HCEC 1CT (cell line): ENCODE measurements around the gene SLC26A8.

ENCODE experiments used
- DNase-seq: peaks from one replicate; pipeline ENCODE4 v3.0.0-alpha.2; 2017

SLC26A8 gene, protein sequence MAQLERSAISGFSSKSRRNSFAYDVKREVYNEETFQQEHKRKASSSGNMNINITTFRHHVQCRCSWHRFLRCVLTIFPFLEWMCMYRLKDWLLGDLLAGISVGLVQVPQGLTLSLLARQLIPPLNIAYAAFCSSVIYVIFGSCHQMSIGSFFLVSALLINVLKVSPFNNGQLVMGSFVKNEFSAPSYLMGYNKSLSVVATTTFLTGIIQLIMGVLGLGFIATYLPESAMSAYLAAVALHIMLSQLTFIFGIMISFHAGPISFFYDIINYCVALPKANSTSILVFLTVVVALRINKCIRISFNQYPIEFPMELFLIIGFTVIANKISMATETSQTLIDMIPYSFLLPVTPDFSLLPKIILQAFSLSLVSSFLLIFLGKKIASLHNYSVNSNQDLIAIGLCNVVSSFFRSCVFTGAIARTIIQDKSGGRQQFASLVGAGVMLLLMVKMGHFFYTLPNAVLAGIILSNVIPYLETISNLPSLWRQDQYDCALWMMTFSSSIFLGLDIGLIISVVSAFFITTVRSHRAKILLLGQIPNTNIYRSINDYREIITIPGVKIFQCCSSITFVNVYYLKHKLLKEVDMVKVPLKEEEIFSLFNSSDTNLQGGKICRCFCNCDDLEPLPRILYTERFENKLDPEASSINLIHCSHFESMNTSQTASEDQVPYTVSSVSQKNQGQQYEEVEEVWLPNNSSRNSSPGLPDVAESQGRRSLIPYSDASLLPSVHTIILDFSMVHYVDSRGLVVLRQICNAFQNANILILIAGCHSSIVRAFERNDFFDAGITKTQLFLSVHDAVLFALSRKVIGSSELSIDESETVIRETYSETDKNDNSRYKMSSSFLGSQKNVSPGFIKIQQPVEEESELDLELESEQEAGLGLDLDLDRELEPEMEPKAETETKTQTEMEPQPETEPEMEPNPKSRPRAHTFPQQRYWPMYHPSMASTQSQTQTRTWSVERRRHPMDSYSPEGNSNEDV

GRCh38 chr6:36023996-36024795 lies at the start of gene SLC26A8:
Gene SLC26A8 (minus strand): TSS chr6:36024641. CDS start chr6:36019707, 4,934 bp downstream.
- DNase-seq, result no peak

DNA sequence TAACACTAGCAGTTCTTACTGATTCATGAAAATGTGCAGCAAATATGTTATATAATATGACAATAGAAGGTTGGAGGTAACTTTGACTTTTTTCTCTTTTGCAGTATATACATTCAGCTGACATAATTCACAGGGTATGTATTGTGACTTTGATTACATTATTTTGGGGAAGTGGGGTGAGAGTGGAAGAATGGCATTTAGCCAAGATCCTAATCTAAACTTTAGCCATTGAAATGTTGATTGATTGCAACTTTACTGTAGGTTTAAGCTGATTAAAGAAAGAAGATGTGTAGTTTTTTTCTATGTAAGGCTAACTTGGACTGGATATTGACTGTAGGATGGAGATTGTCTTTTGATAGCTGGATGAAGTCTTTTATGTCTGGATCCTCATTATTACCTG lies 49.1 kb upstream of the SLC26A8 start:
- no peak for DNase-seq

- DNase-seq, result no peak
Observed at GRCh38 chr6:36072681-36073080, 48.2 kb upstream of the SLC26A8 start.

GRCh38 chr6:36071714-36072113 lies 47.3 kb upstream of the SLC26A8 start:
- DNase-seq, result no peak

DNA sequence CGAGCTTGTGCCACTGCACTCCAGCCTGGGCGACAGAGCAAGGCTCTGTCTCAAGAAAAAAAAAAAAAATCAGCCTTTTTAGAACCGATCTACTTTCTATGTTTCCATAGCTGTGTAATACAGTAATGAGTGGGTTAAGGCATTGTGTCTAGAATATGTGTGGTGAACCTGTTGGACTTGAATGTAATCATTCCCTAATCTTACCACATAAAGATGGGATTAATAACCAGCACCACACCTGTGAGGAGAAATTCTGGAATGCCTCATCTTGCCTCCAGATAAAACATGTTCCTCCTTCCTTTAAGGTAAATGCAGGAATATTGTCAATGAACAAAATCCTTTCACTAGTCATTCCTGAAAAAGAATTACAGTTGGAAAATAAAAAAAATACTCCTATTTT lies 46.8 kb upstream of the SLC26A8 start:
- no peak for DNase-seq

DNA sequence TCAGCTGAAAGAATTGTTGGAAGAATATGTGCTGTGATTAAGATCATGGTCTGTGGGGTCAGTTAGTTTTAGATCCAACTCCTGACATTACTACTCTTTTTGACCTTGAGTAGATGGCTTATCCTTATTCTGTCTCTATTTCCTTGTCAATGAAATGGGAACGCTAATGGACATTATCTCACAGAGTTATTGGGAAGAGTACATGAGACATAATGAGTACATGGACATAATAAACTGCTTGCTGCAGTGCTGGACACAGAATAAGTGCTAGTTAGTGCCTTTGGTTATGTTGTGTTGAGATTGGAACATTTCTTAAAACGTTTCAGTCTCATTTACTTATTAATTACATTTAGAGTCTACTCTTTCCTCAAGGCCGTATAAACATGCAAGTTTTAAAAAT lies 45.8 kb upstream of the SLC26A8 start:
- DNase-seq, result no peak

- no peak for DNase-seq
Observed at GRCh38 chr6:36069573-36069972, 45.1 kb upstream of the SLC26A8 start.

- no peak for DNase-seq
Observed at GRCh38 chr6:36068586-36068985, 44.1 kb upstream of the SLC26A8 start.

GRCh38 chr6:36068012-36068392 lies 43.6 kb upstream of the SLC26A8 start:
- DNase-seq, result no peak

DNA sequence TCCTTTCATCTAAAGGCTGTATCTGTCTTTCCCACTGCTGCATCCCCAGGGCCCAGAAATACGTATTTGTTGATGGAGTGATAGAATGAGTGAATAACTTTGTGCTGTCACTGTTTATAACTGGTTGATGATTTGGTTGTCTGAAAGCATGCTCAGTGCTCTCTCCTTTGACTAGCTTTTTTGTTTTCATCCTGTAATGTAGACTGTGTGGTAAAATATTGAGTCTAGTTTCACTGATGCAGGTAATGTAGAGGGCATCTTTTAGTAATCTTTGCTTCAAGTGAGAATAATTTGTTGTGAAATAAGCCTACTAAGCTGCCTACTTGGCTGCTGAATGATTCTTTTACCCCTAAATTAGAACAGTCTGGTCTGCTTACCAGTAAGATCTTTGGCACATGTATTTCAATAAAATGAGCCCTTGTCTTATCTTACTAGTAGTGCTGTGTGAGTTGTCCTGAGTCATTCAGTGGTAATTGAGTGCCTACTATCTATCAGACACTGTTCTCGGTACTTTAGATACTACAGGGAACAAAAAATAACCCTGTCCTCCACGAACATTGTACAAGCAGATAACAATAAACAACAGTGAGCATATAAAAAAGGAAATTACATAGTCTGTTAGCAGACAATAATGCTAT lies 43.1 kb upstream of the SLC26A8 start:
- DNase-seq, result no peak

- no peak for DNase-seq
Observed at GRCh38 chr6:36066817-36067216, 42.4 kb upstream of the SLC26A8 start.

- DNase-seq, result no peak
Observed at GRCh38 chr6:36065916-36066315, 41.5 kb upstream of the SLC26A8 start.

DNA sequence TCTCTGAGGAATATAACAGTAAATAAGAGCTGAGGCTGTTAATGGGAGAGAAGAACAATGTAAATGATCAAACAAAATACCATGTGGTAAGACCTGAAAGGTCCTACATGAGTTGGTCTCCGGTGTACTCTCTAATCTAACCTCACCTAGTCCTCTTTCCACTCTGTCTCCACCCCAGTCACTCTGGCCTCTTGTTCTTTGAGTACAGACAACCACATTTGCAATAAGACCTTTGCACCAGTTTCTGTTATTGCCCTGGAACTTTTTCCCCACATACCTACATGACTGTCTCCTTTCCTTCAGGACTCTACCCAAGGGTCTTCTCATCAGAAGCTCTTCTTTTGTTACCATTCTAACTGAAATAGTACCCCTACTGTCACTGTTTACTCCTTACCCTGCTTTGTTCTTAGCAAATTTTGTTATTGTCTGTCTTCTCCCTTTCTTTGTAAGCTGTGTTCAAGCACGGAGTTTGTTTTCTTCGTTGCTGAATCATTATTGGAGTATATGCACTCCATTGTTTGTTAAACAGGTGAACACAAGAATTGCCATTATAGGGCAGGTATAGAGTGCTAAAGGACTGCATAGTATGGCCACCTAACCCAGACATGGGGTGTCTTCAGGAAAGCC lies 40.4 kb upstream of the SLC26A8 start:
- no peak for DNase-seq

DNA sequence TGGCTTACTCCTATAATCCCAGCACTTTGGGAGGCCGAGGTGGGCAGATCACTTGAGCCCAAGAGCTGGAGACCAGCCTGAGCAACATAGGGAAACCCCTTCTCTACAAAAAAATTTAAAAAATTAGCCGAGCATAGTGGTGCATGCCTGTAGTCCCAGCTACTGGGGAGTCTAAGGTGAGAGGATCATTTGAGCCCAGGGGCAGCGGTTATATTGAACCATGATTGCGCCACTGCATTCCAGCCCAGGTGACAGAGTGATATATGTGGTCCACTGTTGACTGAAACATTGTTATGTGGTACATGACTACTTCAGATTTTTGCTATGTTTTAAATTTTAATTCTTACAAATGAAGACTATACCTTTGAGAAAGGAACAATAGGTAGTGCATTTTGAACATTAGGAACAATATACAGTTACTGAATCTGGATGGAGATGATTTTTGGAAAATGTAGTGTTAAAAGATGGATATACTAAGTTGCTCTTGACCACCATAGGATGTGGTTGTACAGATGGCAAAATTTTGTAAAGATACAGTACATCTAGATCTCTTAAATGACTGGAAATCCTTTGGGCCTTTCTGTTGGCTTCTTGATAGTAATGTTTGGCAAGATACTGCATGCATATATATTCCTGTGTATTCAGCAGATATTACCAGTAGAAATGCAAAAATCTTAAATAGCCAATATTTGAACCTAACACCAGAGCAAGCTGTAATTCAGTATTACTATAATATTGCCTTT lies 39.0 kb upstream of the SLC26A8 start:
- DNase-seq, result no peak

DNA sequence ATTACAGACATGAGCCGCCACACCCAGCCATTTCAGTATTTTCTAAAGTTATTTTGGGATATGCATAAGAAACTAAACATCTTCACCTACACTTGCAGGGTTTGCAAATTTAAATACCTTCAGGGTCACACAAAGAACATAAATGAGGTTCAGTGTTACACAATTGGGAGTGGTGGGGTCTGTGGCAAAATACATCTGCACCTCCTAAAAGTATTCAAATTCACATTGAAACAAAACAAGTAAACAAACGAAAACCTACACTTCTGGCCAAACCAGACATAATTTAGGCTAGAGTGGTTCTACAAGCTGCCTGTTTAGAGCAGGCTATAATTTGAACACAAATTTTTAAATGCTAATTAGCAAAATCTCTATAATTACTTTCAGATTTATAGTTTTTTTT lies 37.8 kb upstream of the SLC26A8 start:
- no peak for DNase-seq

GRCh38 chr6:36061236-36061635 lies 36.8 kb upstream of the SLC26A8 start:
- no peak for DNase-seq

GRCh38 chr6:36056178-36056577 lies 31.7 kb upstream of the SLC26A8 start:
- no peak for DNase-seq

- no peak for DNase-seq
Observed at GRCh38 chr6:36054956-36055355, 30.5 kb upstream of the SLC26A8 start.

DNA sequence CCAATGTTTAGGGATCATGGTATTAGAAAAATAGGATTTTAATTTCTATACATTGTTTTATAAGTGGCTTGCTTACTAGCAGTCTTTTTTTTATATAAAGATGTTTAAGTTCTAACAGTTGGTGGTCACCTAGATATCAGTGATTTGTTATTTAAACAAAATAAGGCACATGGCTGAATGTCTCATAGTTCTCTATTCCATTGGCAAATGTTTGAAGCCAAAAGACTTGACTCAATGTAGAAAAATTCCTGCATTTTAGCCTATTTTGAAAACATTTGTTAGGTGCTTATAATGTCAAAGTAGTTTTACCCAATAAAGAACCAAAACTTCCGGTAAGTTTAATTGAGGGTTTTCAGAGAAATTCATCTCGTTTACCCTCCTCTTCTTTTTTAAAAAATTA lies 30.0 kb upstream of the SLC26A8 start:
- DNase-seq, result no peak

GRCh38 chr6:36053878-36054277 lies 29.4 kb upstream of the SLC26A8 start:
- no peak for DNase-seq

DNA sequence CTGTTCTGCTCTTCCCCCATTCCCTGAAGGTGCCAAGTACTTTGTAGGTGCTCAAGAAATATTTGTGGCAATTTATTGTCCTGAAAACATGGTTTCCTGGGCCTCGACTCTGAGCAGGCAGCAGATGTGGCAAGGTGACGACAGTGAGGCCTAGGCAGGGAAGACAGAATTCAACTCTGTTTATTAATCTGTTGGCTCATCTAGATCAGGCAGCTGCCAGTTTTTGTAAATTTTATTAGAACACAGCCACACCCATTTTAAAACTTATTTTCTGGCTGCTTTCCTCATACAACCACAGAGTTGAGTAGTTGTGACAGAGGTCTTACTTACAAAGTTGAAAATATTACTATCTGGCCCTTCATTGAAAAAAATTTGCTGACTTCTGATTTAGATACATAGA lies 27.7 kb upstream of the SLC26A8 start:
- DNase-seq, result no peak
